ENCODE data around the gene BICC1. TPM values are rescaled to one million over a fixed set of nuclear protein-coding genes. Genes with fewer than 3 reads are reported as not detected.

Gene BICC1
- total RNA-seq, 1 experiment from 2014 or later, result 118 TPM

GRCh38 chr10:58870070-58870469, 357.4 kb downstream of the BICC1 start:
- Mint-ChIP-seq H3K9me3 (ENCODE audit: unreplicated experiment) (no peaks in the 10 kb centered on the region), H3K4me3 (ENCODE audit: unreplicated experiment) (no peak overlapping the region), H3K4me1 (ENCODE audit: low read depth, unreplicated experiment) (peaks cover 15% of the 10 kb centered on the region), H3K36me3 (ENCODE audit: insufficient read depth, unreplicated experiment) (no peaks in the 10 kb centered on the region), H3K27ac (ENCODE audit: unreplicated experiment) (no peak overlapping the region), H3K27me3 (ENCODE audit: insufficient read depth, unreplicated experiment) (no peaks in the 10 kb centered on the region)
- Histone ChIP-seq H3K4me1 (peaks cover 3% of the 10 kb centered on the region), H3K27me3 (replicated peaks; ENCODE audit: control insufficient read depth, insufficient read depth, low read length) (no peaks in the 10 kb centered on the region), H3K36me3 (ENCODE audit: control insufficient read depth, insufficient read depth, low read length) (no peaks in the 10 kb centered on the region), H3K4me3 (ENCODE audit: low read depth, low read length) (no peak overlapping the region), H3K9me3 (0 out of 2 replicates have a peak, but pooled peaks cover 2% of the 10 kb centered on the region)
- intact Hi-C loops (cut with micrococcal nuclease; ENCODE audit: unreplicated experiment), result no loop called here
- CTCF ChIA-PET, result no interaction called here
- DNase-seq, result no peak
- POLR2A ChIA-PET, result no interaction called here
- BruUV-seq (replicated peaks), result no TSS peak
- no peak for TF ChIP-seq CTCF (IDR thresholded peaks at IDR 0.05; ENCODE audit: insufficient read depth in 1 of 2, low read depth in 1 of 2, low read length in 1 of 2, severe bottlenecking in 1 of 2, unreplicated experiment in 1 of 2)

DNA sequence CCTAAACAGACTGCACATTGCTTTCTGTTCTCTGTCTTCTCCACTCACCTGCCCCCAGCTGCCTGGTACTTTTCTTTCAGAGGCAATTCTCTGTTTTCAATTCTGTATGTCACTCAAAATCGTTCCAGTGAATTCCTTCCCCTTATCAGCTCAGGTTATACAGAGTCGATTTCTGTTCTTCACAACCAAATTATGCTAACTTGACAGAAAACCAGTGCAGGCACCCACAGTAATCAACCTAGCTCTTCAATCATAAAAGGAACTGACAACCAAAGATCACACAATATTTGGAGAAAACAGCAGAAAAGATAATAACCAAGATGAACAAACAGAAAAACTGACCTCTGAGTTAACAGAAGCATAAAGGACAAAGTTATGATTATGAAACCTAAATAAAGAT, 360.5 kb downstream of the BICC1 start:
- ChIA-PET POLR2A (interaction anchor here (0.6 kb wide), 1 partner anchor 132 kb away, joined by 8 read pairs; no protein-coding TSS in a partner anchor), CTCF (no interaction called here)
- H3K36me3 Mint-ChIP-seq (ENCODE audit: insufficient read depth, unreplicated experiment), result no peaks in the 10 kb centered on the region
- H3K9me3 Mint-ChIP-seq (ENCODE audit: unreplicated experiment), result no peaks in the 10 kb centered on the region
- peaks cover 15% of the 10 kb centered on the region for H3K4me1 Mint-ChIP-seq (ENCODE audit: low read depth, unreplicated experiment)
- no peaks in the 10 kb centered on the region for H3K9me3 ChIP-seq
- peaks cover 3% of the 10 kb centered on the region for H3K4me1 ChIP-seq
- no peak overlapping the region for H3K27ac Mint-ChIP-seq (ENCODE audit: unreplicated experiment)
- H3K27me3 Mint-ChIP-seq (ENCODE audit: insufficient read depth, unreplicated experiment), result no peaks in the 10 kb centered on the region
- TF ChIP-seq CTCF (IDR thresholded peaks at IDR 0.05; ENCODE audit: insufficient read depth in 1 of 2, low read depth in 1 of 2, low read length in 1 of 2, severe bottlenecking in 1 of 2, unreplicated experiment in 1 of 2), result no peak
- intact Hi-C loops (cut with micrococcal nuclease; ENCODE audit: unreplicated experiment), result no loop called here
- H3K36me3 ChIP-seq (ENCODE audit: control insufficient read depth, insufficient read depth, low read length), result no peaks in the 10 kb centered on the region
- no peak overlapping the region for H3K4me3 Mint-ChIP-seq (ENCODE audit: unreplicated experiment)
- no TSS peak for BruUV-seq (replicated peaks)
- H3K4me3 ChIP-seq (ENCODE audit: low read depth, low read length), result no peak overlapping the region
- no peaks in the 10 kb centered on the region for H3K27me3 ChIP-seq (replicated peaks; ENCODE audit: control insufficient read depth, insufficient read depth, low read length)
- no peak for DNase-seq

Other genes starting within 250 kb of the BICC1 start
- gene IPMK, start 245.0 kb upstream of the BICC1 start, total RNA-seq (2022), result 18.0 and 18.3 TPM in 2 replicates
- gene CISD1, start 243.7 kb upstream of the BICC1 start, total RNA-seq (2022), result 98.3 and 99.3 TPM in 2 replicates
- gene UBE2D1, start 177.9 kb upstream of the BICC1 start, total RNA-seq (2022), result 35.1 and 39.7 TPM in 2 replicates
- gene TFAM, start 127.5 kb upstream of the BICC1 start, total RNA-seq (2022), result 228 and 240 TPM in 2 replicates